Testis (tissue), 3 donors: Measurements from ENCODE around the gene PKP2. TPM values are rescaled to one million over a fixed set of nuclear protein-coding genes. Genes with fewer than 3 reads are reported as not detected.
A peak's percentile ranks its signal among the peaks of the same experiment; 100 is the strongest.
"Not testable (repeated sequence)": the region's sequence is repeated elsewhere in the genome, so short reads cannot be mapped to it uniquely, and the experiment has no call there.

Source experiments
- DNase-seq: peaks from one replicate; pipeline ENCODE4 v3.0.0-alpha.2; 2019
- H3K27ac ChIP-seq, 2 donors: fragments of 200-600 bp; sonication (generic); one replicate each; pipeline ENCODE4 v1.5.1; 2019
- H3K27me3 ChIP-seq: fragments of 200-600 bp; sonication (generic); one replicate; pipeline ENCODE4 v1.5.1; 2019
- H3K36me3 ChIP-seq: fragments of 200-600 bp; sonication (generic); one replicate; pipeline ENCODE4 v1.5.1; 2017; ENCODE audit warnings: low read depth; ENCODE audit errors: missing control alignments
- H3K4me1 ChIP-seq: fragments of 200-600 bp; sonication (generic); one replicate; pipeline ENCODE4 v1.5.1; 2019
- H3K4me3 ChIP-seq, 2 donors: fragments of 200-600 bp; sonication (generic); one replicate each; pipeline ENCODE4 v1.5.1; 2017 to 2019
- H3K9me3 ChIP-seq: fragments of 200-600 bp; sonication (generic); one replicate; pipeline ENCODE4 v1.5.1; 2017
- CTCF ChIP-seq, 3 experiments: fragments of 450-650 bp in 2 of 3; fragments of 200-600 bp in 1 of 3; sonication (generic) in 1 of 3; IDR thresholded peaks; one replicate each; pipeline ENCODE4 v1.5.1; 2016 to 2019; ENCODE audit warnings: antibody characterized with exemption in 3 of 3, mild to moderate bottlenecking in 2 of 3, moderate library complexity in 1 of 3
- POLR2A ChIP-seq: fragments of 450-650 bp; IDR thresholded peaks from one replicate; pipeline ENCODE4 v1.6.1; 2017; ENCODE audit warnings: antibody characterized with exemption, mild to moderate bottlenecking, moderate library complexity
- WGBS, 2 donors: methylation state at CpG; one replicate each; pipeline ENCODE4 v1.1.5; 2018; 5-methylcytosine and 5-hydroxymethylcytosine counted together
- intact Hi-C: fragments of 100-400 bp; cut with DNase I; formaldehyde crosslinking; loops from one replicate; pipeline ENCODE4 v1.15.1; 2023; ENCODE audit warnings: low total_unique reads
- polyA plus RNA-seq: library from polyadenylated mRNA; stranded (reverse); fragments of 350-450 nt; fragmentation: Illumina TruSeq; extraction: RNeasy Lipid Tissue Mini Kit (QIAGEN cat#74804); gene quantifications from one replicate; pipeline ENCODE4 v1.2.3, GENCODE V29; 2014; ENCODE audit warnings: low read depth, low replicate concordance; ENCODE audit not compliant: insufficient read depth
- total RNA-seq, 2 donors: library from RNA; depleted of rRNA; stranded (reverse); fragments of >200 nt; gene quantifications; one replicate each; pipeline ENCODE4 v1.2.3, GENCODE V29; 2016

Gene PKP2
- total and polyA plus RNA-seq, 3 donors from 2014 or later = 14.8 to 22.3 (median 18.9) TPM

GRCh38 chr12:32893458-32893857 lies 3.1 kb downstream of the PKP2 start:
- WGBS, 2 donors = 35 to 45% methylated on average over 2 of the region's 2 CpGs
- peak overlapping the region in 1 of 2 donors; percentile 15 for H3K27ac ChIP-seq
- no peaks in the 10 kb centered on the region for H3K27me3 ChIP-seq

GRCh38 chr12:32893043-32893442 lies 3.5 kb downstream of the PKP2 start:
- intact Hi-C loops = no loop called here
- no peak for DNase-seq
- no peak overlapping the region for H3K27ac ChIP-seq

More at GRCh38 chr12:32893458-32893857, 3.1 kb downstream of the PKP2 start:
- DNase-seq = no peak
- H3K4me3 ChIP-seq = no peak overlapping the region
- H3K4me1 ChIP-seq = peaks cover 13% of the 10 kb centered on the region
- intact Hi-C loops = no loop called here
- H3K9me3 ChIP-seq = no peaks in the 10 kb centered on the region
- no peaks in the 10 kb centered on the region for H3K36me3 ChIP-seq
- TF ChIP-seq CTCF (IDR thresholded peaks at IDR 0.05) (no peak), POLR2A (no peak)

GRCh38 chr12:32892369-32892768 lies 4.2 kb downstream of the PKP2 start:
- H3K9me3 ChIP-seq, H3K27ac ChIP-seq, DNase-seq, H3K4me3 ChIP-seq, intact Hi-C loops, H3K36me3 ChIP-seq, H3K27me3 ChIP-seq: not testable (repeated sequence)
- 92 to 100% methylated on average over 3 of the region's 3 CpGs for WGBS, 2 donors
- peaks cover 13% of the 10 kb centered on the region for H3K4me1 ChIP-seq

More at GRCh38 chr12:32893043-32893442, 3.5 kb downstream of the PKP2 start:
- Histone ChIP-seq H3K4me3 (no peak overlapping the region), H3K4me1 (peaks cover 13% of the 10 kb centered on the region), H3K36me3 (no peaks in the 10 kb centered on the region), H3K9me3 (no peaks in the 10 kb centered on the region), H3K27me3 (no peaks in the 10 kb centered on the region)
- 43 to 49% methylated on average over 2 of the region's 2 CpGs for WGBS, 2 donors
- no peak for TF ChIP-seq POLR2A
- TF ChIP-seq CTCF (IDR thresholded peaks at IDR 0.05) = no peak

GRCh38 chr12:32891956-32892355 lies 4.6 kb downstream of the PKP2 start:
- TF ChIP-seq POLR2A (no peak), CTCF (IDR thresholded peaks at IDR 0.05) (no peak)
- no peaks in the 10 kb centered on the region for H3K36me3 ChIP-seq
- peaks cover 9% of the 10 kb centered on the region for H3K4me1 ChIP-seq
- intact Hi-C loops = no loop called here
- H3K27ac ChIP-seq = no peak overlapping the region
- no peak overlapping the region for H3K4me3 ChIP-seq
- H3K9me3 ChIP-seq = no peaks in the 10 kb centered on the region
- H3K27me3 ChIP-seq = no peaks in the 10 kb centered on the region
- WGBS, 2 donors = 76 to 78% methylated on average over 5 of the region's 5 CpGs
- no peak for DNase-seq

- DNase-seq = no peak
- TF ChIP-seq CTCF (IDR thresholded peaks at IDR 0.05) (no peak), POLR2A (no peak)
- no peak overlapping the region for H3K27ac ChIP-seq
Observed at GRCh38 chr12:32891526-32891925, 5.1 kb downstream of the PKP2 start.

More at GRCh38 chr12:32891526-32891925, 5.1 kb downstream of the PKP2 start:
- H3K4me1 ChIP-seq = peaks cover 8% of the 10 kb centered on the region
- 49 to 53% methylated on average over 2 of the region's 2 CpGs for WGBS, 2 donors
- intact Hi-C loops = no loop called here
- no peaks in the 10 kb centered on the region for H3K9me3 ChIP-seq
- H3K27me3 ChIP-seq = no peaks in the 10 kb centered on the region
- no peak overlapping the region for H3K4me3 ChIP-seq
- no peaks in the 10 kb centered on the region for H3K36me3 ChIP-seq
